HG03520 (cell line): ENCODE measurements around the gene GUCY1B1.

Experiments
- ATAC-seq: cut with Tn5 transposase; IDR thresholded peaks from one replicate; pipeline ENCODE4 v1.9.1; 2021; ENCODE audit warnings: mild to moderate bottlenecking, moderate library complexity; ENCODE audit not compliant: unreplicated experiment

The GUCY1B1 gene

GRCh38 chr4:155761047-155761446 lies 2.2 kb downstream of the GUCY1B1 start:
- ATAC-seq, result no peak

GRCh38 chr4:155761916-155762315 lies 3.1 kb downstream of the GUCY1B1 start:
- ATAC-seq, result no peak

GRCh38 chr4:155762334-155762733 lies 3.5 kb downstream of the GUCY1B1 start:
- no peak for ATAC-seq

GRCh38 chr4:155763551-155763950 lies 4.7 kb downstream of the GUCY1B1 start:
- no peak for ATAC-seq

- ATAC-seq, result no peak
These were observed 6.3 kb downstream of the GUCY1B1 start for GRCh38 chr4:155765149-155765548.

DNA sequence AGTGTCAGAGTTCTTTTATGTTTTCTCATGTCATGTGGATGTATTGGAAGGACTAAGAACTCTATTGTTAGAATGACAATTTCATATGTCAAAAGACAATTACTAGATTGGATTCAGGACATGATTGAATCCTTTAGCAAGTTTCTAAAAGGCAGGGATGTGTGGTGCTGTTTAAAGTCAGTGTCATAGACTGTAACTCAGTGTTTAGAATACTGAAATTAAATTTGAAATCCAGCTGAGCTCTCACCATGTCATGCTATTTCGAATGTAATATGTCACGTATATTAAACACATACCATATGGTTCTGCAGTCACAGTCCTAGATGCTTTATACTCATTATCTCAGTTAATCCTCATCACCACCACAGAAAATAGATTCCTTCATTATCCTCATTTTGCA lies 7.8 kb downstream of the GUCY1B1 start:
- ATAC-seq, result no peak

DNA sequence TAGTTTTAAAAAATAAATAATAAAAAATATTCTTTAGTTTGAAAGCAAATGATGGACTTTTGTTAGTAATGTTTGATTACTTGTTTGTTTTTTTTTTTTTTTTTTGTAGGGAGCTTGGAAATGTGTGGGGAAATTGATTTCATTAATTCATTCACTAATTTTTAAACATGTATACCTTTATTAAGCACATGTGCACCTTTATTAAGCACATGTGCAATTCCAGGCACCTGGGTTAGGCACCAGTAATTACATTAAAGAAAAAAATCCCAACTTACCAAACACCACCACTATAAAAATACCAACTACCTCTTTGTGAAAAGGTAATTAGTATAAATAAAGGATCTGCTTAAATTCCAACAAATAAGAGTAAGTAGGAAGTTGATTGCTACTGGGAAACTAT lies 9.5 kb downstream of the GUCY1B1 start:
- no peak for ATAC-seq

- ATAC-seq, result no peak
These were observed 10.3 kb downstream of the GUCY1B1 start for GRCh38 chr4:155769090-155769489.

DNA sequence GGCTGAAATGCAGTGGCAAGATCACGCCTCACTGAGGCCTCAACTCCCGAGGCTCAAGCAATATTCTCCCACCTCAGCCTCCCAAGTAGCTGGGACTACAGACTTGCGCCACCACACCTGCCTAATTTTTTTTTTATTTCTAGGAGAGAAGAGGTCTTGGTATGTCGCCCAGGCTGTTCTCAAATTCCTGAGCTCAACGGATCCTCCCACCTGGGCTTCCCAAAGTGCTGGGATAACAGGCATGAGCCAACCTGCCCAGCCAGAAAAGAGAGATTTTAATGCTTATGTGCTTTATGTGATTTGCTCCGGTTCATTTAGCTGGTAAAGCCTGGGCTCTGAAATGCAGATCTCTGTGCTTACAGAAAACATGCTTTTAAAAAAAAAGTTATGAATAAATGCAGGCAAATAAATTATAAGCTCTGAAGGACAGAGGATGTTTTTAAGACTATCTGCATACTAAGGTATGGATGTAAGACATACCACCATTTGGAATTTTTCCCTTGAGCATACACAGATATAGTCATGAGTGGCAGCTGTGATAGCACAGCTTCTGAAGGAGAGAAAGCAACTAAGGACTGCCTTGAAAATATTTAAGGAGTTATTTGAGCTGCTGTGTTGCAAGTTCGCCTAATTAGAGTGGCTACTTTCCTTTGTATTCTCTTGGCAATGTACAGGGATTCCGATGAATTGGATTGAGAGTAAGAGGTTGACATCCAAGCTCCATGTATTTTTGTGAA lies 13.8 kb downstream of the GUCY1B1 start:
- ATAC-seq, result no peak

DNA sequence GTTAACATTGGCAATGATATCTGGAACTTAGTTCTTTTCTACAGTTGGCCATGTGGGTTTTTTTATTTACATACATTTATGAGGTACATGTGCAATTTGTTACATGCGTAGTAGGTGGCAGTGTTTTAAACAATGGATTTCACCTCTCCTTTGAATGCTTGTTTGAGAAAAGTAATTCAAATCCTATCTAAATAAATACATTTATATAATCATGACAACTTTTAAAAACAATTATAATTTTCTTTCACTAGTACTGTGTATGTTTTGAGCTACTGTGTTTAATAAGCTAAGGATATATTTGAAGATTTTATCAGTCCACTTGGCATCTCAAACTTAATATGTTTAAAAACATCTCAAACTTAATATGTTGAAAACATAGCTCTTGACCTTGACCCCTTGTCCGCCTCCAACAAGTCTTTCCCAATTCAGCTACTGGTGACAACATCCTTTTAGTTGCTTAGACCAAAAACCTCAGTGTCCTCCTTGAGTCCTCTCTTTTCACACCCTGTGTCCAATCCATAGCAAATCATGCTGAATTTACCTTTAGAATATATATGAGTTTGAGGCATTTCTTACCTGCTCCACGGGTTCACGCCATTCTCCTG lies 14.5 kb downstream of the GUCY1B1 start:
- ATAC-seq, result no peak

GRCh38 chr4:155774033-155774432 lies 15.2 kb downstream of the GUCY1B1 start:
- ATAC-seq, result no peak

- ATAC-seq, result no peak
These were observed 19.3 kb downstream of the GUCY1B1 start for GRCh38 chr4:155777971-155778735.

DNA sequence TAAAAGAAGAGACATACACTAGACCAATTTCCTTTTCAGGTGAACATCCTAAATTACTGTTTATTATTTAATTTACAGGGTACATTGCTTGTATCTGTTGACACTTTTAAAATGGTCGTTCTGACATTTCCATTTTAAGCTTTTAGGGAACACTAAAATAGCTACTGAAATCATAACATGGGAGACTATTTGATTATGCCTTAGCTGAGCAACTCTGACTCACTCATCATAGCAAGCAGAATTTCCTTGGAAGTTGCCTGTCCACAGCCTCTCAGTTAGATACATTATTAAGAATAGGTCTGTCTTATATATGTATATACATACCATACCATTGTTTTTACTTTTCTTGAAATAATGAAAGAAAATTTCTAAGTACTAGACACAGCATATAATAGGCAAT lies 22.0 kb downstream of the GUCY1B1 start:
- no peak for ATAC-seq

DNA sequence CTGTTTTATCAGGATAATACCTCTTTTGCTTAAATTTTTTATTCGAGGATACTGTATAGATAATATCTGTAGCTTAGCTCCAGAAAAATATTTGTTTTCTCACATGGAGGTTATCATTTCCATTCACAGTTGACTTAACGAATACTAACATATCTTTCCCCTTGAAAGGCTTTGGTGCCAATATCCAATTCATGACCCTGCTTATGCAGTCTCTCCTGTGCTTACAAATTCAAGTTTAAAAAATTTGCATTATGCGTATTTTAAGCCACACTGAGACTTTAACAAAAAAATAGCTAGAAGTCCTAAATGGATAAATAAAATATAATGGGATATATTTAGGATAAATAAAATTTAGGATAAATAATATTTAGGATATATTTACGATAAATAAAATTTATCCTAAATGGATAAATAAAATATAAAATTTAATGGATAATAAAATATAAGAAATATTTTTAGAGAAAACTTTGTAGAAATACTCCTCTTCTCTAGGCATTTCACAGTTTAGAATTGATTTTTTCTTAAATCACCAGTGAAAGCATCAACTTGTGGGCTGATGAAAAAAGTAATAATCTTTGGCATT lies 22.5 kb downstream of the GUCY1B1 start:
- no peak for ATAC-seq

GRCh38 chr4:155784637-155785036 lies 25.8 kb downstream of the GUCY1B1 start:
- ATAC-seq, result no peak

DNA sequence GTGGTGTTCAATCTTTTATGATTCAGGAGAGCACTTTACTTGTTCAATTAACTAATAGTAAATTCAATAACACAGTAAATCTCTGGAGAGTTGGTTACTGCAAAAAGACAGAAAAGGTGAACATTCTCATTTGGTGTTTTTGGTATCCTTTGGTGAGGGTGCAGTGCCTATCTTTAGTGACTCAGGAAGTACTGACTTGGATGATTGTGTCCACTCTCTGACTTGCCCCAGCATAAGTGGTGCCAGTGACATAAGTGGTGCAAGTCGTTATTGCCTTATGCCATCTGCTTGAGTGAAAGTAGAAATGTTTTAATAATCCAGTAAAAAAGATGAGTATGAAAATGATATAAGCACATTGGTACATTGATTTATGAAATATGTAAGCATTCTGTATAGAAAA lies 27.0 kb downstream of the GUCY1B1 start:
- ATAC-seq, result no peak

GRCh38 chr4:155787113-155787710 lies 28.4 kb downstream of the GUCY1B1 start:
- ATAC-seq, result peak; percentile 98

DNA sequence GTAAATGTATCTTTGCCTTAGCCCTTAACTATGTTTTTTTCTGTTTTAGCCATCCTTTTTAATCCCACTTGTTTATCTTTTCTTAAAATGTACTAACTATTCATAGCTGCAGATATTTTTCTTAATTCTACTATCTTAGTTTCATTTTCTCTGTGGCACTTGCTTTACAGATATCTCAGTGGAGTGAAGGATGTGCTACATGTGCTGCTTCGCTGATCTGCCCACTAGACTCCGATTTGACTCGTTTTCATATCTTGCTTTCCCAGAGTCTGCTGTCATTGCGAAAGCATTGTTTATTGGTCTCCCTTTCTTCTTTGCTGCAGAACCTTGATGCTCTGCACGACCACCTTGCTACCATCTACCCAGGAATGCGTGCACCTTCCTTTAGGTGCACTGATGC lies 30.6 kb downstream of the GUCY1B1 start:
- no peak for ATAC-seq

GRCh38 chr4:155789982-155790381 lies 31.2 kb downstream of the GUCY1B1 start:
- ATAC-seq, result no peak

DNA sequence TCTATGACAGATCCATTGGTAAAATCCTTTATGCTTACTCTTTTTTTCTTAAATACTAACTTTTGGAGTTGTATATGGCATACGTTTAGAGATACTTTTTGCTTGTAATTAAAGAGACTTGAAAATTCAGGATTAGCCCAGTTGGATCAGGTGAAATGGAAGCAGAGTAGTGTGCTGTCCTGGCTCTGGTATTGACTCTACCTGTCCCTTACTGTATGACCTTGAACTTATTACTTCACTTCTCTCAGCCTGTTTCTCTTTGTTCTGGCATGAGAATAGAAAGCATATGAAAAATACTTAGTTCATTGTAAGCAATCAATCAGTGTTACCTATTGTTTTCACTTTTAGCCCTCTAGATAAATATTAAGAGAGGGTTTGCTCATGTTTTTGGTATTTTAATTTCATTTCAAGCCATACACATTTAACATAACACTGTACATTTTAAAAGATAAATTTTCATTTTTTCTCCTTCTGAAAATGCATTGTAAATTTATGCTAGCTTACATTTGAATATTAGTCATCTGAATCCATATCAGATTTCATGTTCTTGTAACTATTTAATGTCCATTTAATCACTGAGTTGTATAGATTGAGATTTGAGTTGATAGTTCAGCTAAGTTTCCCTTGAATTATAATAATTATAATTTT lies 35.9 kb downstream of the GUCY1B1 start:
- ATAC-seq, result no peak

DNA sequence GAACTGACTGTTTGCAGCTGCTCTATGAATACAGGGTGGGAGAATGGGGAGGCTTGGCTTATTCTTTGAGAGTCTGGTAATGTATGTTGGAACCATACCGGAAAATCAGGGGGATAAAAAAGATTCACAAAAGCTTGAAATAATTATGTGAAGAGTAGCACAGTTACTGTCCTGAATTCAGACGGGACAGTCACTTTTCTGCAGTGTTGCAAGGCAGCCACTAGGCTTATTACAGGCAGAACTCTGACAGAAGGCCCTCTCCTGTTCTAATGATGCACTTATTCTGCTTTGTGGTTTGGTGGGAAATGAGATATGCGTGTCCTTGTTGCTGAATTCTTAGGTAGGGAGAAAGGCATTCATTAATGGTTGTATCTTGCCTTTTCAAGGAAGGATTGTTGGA lies 37.2 kb downstream of the GUCY1B1 start:
- peak; percentile 93 for ATAC-seq
